ENCODE measurements around the gene TASP1.
"Not testable (repeated sequence)": the region's sequence is repeated elsewhere in the genome, so short reads cannot be mapped to it uniquely, and the experiment has no call there.

DNA sequence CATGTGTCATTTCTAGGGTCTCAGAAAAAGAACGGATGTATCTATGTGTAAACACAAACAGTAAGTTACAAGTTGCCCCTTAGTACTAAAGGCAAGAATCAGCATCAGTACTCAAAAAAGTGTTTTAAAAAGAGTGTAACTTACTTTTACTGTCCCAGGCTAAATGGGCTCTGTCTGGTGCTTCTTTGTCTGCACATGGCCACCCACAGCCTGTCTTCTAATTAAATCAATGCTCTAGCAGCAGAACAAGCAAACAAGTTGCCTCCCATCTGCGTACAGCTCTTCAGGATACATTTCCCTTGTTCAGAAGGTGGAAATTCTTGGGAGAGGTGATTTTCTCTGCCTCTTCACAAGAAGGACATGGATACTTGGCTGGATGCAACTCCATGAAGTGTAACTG, 22.0 kb downstream of the TASP1 start:
- not testable (repeated sequence) for TF ChIP-seq POLR2A (IDR thresholded peaks at IDR 0.05; ENCODE audit: low read length); GATA1 (IDR thresholded peaks at IDR 0.05; ENCODE audit: low read depth, low read length)

All from erythroblast (primary cell).